Thoracic aorta (tissue), 2 donors: ENCODE results near the gene VAMP4. TPM values are rescaled to one million over a fixed set of nuclear protein-coding genes. Genes with fewer than 3 reads are reported as not detected.
"Not testable (repeated sequence)": the region's sequence is repeated elsewhere in the genome, so short reads cannot be mapped to it uniquely, and the experiment has no call there.

Source experiments
- ATAC-seq: fragments of 150-250 bp; one replicate; pipeline ENCODE4 v1.8.0; 2017; ENCODE audit warnings: low read depth; ENCODE audit not compliant: insufficient number of reproducible peaks, low FRiP score
- DNase-seq: peaks from one replicate; pipeline ENCODE4 v3.0.0-alpha.2; 2020; ENCODE audit warnings: low spot score
- H3K27ac ChIP-seq, 2 donors: fragments of 200-600 bp; sonication (generic); 1 replicate in 1 of 2; 2 replicates in 1 of 2; pipeline ENCODE4 v1.5.1; 2016; ENCODE audit warnings: mild to moderate bottlenecking in 2 of 2, moderate library complexity in 2 of 2
- H3K27me3 ChIP-seq: fragments of 200-600 bp; sonication (generic); replicated peaks from 2 replicates; pipeline ENCODE4 v1.6.0; 2016; ENCODE audit warnings: mild to moderate bottlenecking; ENCODE audit not compliant: insufficient read depth
- H3K36me3 ChIP-seq: fragments of 200-600 bp; sonication (generic); one replicate; pipeline ENCODE4 v1.5.1; 2016
- H3K4me1 ChIP-seq, 2 donors: fragments of 200-600 bp; sonication (generic); 1 replicate in 1 of 2; 2 replicates in 1 of 2; pipeline versions ENCODE4 v1.5.1 to v1.6.0; 2016; ENCODE audit warnings: low read depth in 2 of 2, mild to moderate bottlenecking in 1 of 2; ENCODE audit not compliant: control insufficient read depth in 1 of 2
- H3K4me3 ChIP-seq: fragments of 200-600 bp; sonication (generic); 2 replicates; pipeline ENCODE4 v1.5.1; 2016; ENCODE audit warnings: mild to moderate bottlenecking
- H3K9me3 ChIP-seq: fragments of 200-600 bp; sonication (generic); 2 replicates; pipeline ENCODE4 v1.5.1; 2016
- CTCF ChIP-seq: fragments of 200-600 bp; sonication (generic); IDR thresholded peaks from one replicate; pipeline ENCODE4 v1.5.1; 2019; ENCODE audit warnings: antibody characterized with exemption
- total RNA-seq, 2 donors: library from RNA; depleted of rRNA; stranded (reverse); fragments of >200 nt; gene quantifications; one replicate each; pipeline versions ENCODE4 v1.1.0 to v1.2.3, GENCODE V29; 2016

The VAMP4 gene
- total RNA-seq, 2 donors from 2014 or later, result 25.5 to 26.1 TPM

- ATAC-seq (no peak), DNase-seq (no peak)
- no peaks in the 10 kb centered on the region for H3K9me3 ChIP-seq
- H3K27ac ChIP-seq, result no peak overlapping the region
- no peaks in the 10 kb centered on the region for H3K27me3 ChIP-seq
- no peak for TF ChIP-seq CTCF
- H3K4me1 ChIP-seq, result peaks cover 13 to 20% of the 10 kb centered on the region in 2 donors
- no peak overlapping the region for H3K4me3 ChIP-seq
- no peaks in the 10 kb centered on the region for H3K36me3 ChIP-seq
Measured at GRCh38 chr1:171707583-171707982, 34.3 kb downstream of the VAMP4 start.

- no peak for DNase-seq
- no peak for ATAC-seq
- Histone ChIP-seq H3K4me3 (no peak overlapping the region), H3K9me3 (no peaks in the 10 kb centered on the region), H3K4me1 (peaks cover 13 to 17% of the 10 kb centered on the region in 2 donors), H3K27ac (no peak overlapping the region), H3K36me3 (no peaks in the 10 kb centered on the region), H3K27me3 (no peaks in the 10 kb centered on the region)
- no peak for TF ChIP-seq CTCF
Measured at GRCh38 chr1:171702598-171702997, 39.3 kb downstream of the VAMP4 start.

- Histone ChIP-seq H3K4me3 (no peak overlapping the region), H3K9me3 (no peaks in the 10 kb centered on the region), H3K27ac (no peak overlapping the region), H3K4me1 (no peaks in the 10 kb centered on the region), H3K27me3 (no peaks in the 10 kb centered on the region), H3K36me3 (no peaks in the 10 kb centered on the region)
- no peak for TF ChIP-seq CTCF
- ATAC-seq, result no peak
- DNase-seq, result no peak
Measured at GRCh38 chr1:171699531-171699930, 42.3 kb downstream of the VAMP4 start.

- H3K27ac ChIP-seq, H3K9me3 ChIP-seq, H3K36me3 ChIP-seq, H3K4me1 ChIP-seq, DNase-seq, ATAC-seq, H3K4me3 ChIP-seq, H3K27me3 ChIP-seq: not testable (repeated sequence)
Measured at GRCh38 chr1:171695772-171696171, 46.1 kb downstream of the VAMP4 start.

- H3K9me3 ChIP-seq, DNase-seq, H3K36me3 ChIP-seq, H3K4me3 ChIP-seq, ATAC-seq, H3K27me3 ChIP-seq, H3K4me1 ChIP-seq, H3K27ac ChIP-seq: not testable (repeated sequence)
Measured at GRCh38 chr1:171693541-171693940, 48.3 kb downstream of the VAMP4 start.

GRCh38 chr1:171683870-171684269 lies 58.0 kb downstream of the VAMP4 start:
- H3K4me1 ChIP-seq, result no peaks in the 10 kb centered on the region
- H3K9me3 ChIP-seq, result no peaks in the 10 kb centered on the region
- H3K36me3 ChIP-seq, result no peaks in the 10 kb centered on the region
- no peak overlapping the region for H3K27ac ChIP-seq
- ATAC-seq (no peak), DNase-seq (no peak)
- H3K4me3 ChIP-seq, result no peak overlapping the region
- H3K27me3 ChIP-seq, result no peaks in the 10 kb centered on the region
- TF ChIP-seq CTCF, result no peak
